Adrenal gland (tissue), 5 donors: Measurements from ENCODE around the gene TTLL12.

Experiments
- POLR2A ChIP-seq, 2 donors: fragments of 450-650 bp; IDR thresholded peaks; one replicate each; pipeline ENCODE4 v1.6.1; 2017; ENCODE audit warnings: antibody characterized with exemption in 2 of 2, mild to moderate bottlenecking in 2 of 2, moderate library complexity in 1 of 2
- TF ChIP-seq, protein P1 (sequence below), 6 experiments: fragments of 450-650 bp in 4 of 6; fragments of 200-600 bp in 2 of 6; sonication (generic) in 1 of 6; IDR thresholded peaks; 1 replicate in 5 of 6; 2 replicates in 1 of 6; pipeline versions ENCODE4 v1.5.1 to v1.8.0; 2016 to 2021; ENCODE audit warnings: antibody characterized with exemption in 6 of 6, mild to moderate bottlenecking in 2 of 6, moderate library complexity in 1 of 6
- donor health status: DM: no; HTN: no; CAD: no.

DNA sequence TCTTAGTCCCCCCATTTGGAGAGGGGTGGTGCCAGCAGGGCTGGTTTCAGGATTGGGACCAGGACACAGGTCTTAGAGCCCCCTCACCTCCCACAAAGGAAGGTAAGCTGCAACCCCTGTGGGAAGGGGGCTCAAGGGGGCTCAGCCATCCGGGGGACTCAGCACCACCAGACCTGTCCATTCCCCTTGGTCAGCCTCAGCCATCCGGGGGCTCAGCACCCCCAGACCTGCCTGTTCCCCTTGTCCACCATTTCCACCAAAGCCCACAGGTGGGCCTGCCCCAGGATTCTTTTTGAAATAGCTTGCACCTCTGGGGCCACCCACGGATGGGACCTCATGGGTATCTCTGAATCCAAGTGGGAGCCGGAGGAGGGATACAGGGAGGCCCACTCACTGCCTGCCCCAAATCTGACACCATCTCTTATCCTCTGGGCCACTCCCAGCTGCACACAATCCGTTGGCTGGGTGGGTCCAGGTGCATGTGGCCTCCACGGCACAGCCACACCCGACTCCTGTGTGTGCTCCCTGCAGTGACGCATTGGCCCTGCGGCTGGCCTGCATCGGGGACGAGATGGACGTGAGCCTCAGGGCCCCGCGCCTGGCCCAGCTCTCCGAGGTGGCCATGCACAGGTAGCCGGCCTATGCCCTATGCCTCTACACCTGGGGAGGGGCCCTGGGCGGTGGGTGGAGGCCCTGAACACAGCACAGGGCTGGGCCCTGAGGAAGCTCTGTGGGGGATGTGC lies 59.6 kb downstream of the TTLL12 start:
- TF ChIP-seq, protein P1, sequence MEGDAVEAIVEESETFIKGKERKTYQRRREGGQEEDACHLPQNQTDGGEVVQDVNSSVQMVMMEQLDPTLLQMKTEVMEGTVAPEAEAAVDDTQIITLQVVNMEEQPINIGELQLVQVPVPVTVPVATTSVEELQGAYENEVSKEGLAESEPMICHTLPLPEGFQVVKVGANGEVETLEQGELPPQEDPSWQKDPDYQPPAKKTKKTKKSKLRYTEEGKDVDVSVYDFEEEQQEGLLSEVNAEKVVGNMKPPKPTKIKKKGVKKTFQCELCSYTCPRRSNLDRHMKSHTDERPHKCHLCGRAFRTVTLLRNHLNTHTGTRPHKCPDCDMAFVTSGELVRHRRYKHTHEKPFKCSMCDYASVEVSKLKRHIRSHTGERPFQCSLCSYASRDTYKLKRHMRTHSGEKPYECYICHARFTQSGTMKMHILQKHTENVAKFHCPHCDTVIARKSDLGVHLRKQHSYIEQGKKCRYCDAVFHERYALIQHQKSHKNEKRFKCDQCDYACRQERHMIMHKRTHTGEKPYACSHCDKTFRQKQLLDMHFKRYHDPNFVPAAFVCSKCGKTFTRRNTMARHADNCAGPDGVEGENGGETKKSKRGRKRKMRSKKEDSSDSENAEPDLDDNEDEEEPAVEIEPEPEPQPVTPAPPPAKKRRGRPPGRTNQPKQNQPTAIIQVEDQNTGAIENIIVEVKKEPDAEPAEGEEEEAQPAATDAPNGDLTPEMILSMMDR (IDR thresholded peaks at IDR 0.05) = no peak
- no peak for TF ChIP-seq POLR2A (IDR thresholded peaks at IDR 0.05)
